ENCODE results near the gene AHRR.
"Not testable (repeated sequence)": the region's sequence is repeated elsewhere in the genome, so short reads cannot be mapped to it uniquely, and the experiment has no call there.

GRCh38 chr5:297991-298736 is 23.4 kb upstream of the AHRR start:
- not testable (repeated sequence) for TF ChIP-seq ATF2 (CRISPR knock-in tag; IDR thresholded peaks at IDR 0.05); POLR2A (conservative IDR thresholded peaks at IDR 0.05); HMGXB4 (CRISPR knock-in tag; IDR thresholded peaks at IDR 0.05); JUN (IDR thresholded peaks at IDR 0.05; ENCODE audit: borderline replicate concordance, low read depth, low read length); JUN (CRISPR knock-in tag; IDR thresholded peaks at IDR 0.05; ENCODE audit: borderline replicate concordance)
